GM21717 (cell line): ENCODE data around the gene SLC27A3.
A peak's percentile ranks its signal among the peaks of the same experiment; 100 is the strongest.
"Not testable (repeated sequence)": the region's sequence is repeated elsewhere in the genome, so short reads cannot be mapped to it uniquely, and the experiment has no call there.

Experiments
- ATAC-seq: cut with Tn5 transposase; IDR thresholded peaks from one replicate; pipeline ENCODE4 v1.9.1; 2021; ENCODE audit warnings: mild to moderate bottlenecking, moderate library complexity; ENCODE audit not compliant: unreplicated experiment

Gene SLC27A3

DNA sequence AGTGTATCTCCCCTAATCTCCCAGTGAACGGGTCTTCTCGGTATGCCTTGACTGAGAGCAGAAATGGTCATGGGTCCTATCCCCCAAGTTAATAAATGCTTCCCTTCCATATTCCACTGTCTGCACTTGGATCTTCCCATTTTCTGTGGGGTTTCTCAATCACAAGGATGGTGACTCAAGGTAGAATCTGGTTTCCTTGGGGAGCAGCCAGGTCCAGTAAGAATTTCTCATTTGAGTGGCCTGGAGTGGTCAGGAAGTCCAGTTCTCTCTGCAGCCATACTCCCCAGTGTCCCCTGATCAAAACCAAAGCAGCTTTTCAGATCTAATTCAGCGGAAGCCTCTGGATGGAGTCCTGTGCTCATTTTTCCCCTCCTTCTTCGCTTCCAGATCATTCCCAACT, 14.8 kb upstream of the SLC27A3 start:
- ATAC-seq = no peak

DNA sequence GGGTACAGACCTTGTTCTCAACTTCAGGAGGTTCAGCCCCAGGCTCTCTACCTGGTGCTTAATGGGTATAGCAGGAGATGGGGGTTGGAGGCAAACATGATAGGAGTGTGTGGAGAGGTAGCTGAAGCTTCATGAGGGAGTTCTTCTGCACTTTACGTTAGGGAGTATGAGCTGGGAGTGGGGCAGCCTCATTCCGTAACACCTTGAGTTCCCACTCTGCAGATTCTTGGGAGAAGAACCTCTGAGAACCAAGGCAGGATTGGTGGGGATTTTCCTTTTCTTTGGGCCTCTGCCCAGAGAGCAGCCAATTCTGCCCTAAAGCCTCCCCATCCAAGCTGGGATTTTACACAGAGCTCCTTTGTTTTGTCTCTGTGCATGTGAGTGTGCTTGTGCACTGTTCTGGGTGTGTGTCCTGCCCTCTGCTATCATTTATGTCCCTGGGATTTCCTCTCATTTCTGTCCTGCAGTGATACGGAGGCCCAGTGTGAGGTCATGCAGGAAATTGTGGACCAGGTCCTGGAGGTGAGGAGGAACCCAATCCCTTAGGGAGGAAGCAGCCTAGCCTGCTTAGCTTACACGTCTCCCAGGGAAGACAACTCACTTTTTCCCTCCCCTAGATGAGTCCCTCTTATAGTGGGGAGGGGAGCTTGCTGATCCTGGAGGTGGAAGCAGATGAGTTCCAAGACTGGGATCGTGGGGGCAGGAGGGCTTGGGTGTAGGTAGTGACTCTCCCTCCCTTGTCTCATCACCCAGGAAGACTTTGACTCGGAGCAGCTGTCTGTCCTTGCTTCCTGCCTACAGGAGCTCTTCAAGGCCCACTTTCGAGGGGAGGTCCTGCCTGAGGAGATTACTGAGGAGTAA, 11.6 kb upstream of the SLC27A3 start:
- ATAC-seq = no peak

DNA sequence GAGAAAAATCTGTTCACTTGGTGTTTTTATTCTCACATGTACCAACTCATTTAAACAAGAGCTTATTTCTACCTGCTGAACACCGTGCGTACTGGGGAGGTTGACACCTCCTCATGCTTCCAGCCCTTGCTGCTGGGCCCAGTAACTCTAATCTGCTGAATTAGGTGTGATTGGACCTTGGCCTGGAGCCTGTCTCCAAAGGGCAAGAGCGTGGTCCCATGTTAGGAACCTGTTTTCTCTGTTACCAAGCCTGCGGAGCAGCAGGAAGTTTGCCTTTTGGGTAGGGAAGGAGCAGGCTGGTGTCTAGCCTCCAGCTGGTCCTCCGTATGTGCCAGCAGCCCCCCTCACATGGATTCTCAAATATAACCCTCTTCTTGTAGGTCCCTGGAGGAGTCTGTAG, 10.9 kb upstream of the SLC27A3 start:
- ATAC-seq = no peak

DNA sequence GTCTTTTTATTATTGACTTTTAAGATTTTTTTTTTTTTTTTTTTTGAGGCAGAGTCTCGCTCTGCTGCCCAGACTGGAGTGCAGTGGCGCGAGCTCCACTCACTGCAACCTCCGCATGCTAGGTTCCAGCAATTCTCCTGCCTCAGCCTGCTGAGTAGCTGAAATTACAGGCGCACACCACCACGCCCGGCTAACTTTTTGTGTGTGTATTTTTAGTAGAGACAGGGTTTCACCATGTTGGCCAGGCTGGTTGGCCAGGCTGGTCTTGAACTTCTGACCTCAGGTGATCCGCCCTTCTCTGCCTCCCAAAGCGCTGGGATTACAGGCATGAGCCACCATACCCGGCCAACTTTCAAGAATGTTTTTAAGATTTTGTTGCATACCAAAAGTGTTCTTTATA, 8.5 kb upstream of the SLC27A3 start:
- not testable (repeated sequence) for ATAC-seq

DNA sequence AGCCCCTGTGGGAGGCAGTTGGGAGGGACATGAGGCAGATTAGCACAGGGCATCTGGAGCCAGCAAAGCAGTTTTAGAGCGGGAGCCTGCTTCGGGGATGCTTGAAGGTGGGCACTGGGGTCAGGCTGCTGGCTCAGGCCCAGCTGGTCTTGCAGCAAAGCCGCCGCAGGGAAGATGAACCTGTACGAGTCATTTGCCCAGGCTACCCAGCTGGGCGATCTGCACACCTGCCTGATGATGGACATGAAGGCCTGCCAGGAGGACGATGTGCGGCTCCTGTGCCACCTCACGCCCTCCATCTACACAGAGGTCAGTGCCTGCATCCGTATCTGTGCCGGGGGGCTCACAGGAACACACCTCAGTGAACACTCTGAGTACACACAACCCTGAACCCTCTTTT, 7.7 kb upstream of the SLC27A3 start:
- ATAC-seq = no peak

DNA sequence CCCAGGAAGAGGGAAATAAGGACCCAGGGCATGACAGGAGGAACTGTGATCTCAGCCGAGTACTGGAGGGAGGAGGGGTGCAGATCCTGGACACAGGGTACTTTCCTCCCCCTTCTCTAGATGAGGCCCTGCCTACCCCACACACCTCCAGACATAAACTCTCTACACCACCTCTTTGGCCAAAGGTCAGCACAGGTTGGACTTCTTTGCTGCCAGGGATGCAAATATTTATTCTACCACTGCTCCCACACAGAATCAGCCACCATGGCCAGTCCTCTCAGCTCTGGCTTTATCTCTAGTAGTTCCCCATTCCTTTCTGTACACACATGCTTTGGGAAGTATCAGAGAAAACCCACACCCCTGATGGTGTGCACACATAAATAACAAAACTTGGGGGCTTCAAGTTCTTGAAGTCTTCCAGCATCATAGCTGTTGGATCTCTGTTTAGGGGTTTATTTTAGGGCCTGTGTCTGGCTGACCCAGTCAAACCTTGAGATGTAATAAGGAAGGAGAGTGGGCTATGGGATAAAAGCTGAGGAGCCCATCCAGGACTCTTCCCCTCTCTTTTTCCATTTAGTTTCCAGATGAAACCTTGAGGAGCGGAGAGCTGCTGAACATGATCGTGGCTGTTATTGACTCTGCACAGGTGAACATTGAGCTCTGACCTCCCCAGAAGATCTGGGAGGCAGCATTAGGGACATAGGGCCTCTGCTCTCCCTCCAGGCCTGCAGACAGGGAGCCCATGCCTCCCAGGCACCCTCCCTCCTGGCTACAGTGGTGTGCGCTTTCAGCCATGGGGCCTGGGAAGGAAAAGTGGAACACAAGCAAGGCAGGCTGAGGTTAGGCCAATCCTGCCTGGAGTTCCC, 6.7 kb upstream of the SLC27A3 start:
- ATAC-seq = no peak

DNA sequence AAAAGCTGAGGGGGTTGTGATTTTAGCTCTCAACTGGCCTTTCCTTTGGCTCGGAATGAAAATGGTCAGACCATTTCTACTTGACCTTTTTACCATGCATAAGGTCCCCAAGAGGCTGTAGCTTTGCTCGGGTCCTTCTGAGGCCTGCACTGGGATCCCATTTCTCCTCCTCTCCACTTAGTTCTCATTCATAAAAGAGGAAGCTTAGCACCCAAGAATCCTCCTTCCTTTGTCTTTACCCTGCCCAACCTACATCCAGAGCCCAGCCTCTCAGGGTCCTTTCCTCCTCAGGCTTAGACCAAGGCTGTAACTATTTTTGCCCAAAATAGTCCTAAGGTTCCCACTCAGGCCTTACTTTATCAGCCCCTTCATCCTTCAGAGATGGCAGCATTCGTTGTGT, 6.0 kb upstream of the SLC27A3 start:
- ATAC-seq = no peak

DNA sequence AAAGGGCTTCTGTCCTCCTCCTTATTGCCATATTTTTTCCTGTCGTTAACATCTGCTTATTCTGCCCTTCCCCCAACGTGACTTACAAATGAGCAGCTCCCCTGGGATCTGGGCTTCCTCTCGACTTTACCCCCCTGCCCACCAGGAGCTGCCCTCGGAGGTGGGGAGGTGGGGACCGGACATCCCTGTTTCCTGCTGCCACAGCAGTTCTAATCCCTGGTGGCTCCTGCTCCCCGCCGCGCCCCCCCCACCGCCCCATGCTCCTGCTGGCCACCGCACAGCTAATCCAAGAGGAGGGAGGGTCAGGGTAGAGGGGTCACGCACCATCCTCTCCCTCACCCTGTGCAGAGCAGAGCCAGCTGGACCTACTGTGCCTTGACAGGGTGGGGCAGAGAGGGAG, 4.4 kb upstream of the SLC27A3 start:
- no peak for ATAC-seq

DNA sequence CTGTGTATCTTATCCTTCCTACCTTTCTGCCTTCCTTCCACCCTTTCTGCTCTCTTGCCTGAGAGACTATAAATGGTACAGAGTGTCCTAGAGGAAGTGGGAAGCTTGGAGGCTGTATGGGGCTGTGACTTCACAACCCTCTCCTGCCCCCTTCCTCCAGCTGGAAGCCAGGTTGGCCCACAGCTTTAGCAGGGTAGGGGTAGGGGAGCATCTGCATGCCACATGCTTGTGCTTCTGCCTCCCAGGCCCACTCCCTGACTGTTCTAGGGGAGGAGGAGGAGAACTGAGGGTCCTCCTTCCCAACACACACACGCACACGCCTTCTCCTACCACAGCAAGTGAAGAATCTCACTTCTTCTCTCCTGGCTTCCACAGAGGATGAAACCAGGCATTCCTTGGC, 3.9 kb upstream of the SLC27A3 start:
- ATAC-seq = no peak

DNA sequence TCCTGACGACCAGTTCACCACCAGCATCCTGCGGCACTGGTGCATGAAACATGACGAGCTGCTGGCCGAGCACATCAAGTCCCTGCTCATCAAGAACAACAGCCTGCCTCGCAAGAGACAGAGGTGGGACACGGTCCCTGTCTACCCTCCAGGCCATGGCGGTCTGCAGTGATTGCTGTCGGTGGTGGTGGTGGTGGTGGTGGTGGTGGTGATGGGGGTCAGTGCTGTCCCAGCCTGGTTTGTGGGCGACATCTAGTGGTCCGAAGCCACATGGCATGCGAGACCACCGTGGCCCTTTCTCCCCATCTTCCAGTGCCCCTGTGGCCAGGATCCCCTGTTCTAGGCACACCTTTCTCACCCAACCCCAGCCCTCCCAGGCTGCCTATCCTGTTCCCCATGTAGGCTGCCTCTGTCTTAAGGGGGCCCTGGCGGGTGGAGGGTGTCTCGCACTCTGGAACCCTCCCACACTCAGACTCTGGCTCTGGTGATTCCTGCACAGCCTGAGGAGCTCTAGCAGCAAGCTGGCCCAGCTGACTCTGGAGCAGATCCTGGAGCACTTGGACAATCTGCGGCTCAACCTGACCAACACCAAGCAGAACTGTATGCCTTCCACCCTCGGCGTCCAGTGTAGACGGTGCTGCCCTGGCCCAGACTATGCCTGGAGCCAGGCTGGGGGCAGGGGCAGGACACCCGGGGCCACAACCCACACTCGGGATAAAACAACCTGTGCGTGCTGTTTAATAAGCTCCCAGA, 3.2 kb upstream of the SLC27A3 start:
- ATAC-seq = no peak

DNA sequence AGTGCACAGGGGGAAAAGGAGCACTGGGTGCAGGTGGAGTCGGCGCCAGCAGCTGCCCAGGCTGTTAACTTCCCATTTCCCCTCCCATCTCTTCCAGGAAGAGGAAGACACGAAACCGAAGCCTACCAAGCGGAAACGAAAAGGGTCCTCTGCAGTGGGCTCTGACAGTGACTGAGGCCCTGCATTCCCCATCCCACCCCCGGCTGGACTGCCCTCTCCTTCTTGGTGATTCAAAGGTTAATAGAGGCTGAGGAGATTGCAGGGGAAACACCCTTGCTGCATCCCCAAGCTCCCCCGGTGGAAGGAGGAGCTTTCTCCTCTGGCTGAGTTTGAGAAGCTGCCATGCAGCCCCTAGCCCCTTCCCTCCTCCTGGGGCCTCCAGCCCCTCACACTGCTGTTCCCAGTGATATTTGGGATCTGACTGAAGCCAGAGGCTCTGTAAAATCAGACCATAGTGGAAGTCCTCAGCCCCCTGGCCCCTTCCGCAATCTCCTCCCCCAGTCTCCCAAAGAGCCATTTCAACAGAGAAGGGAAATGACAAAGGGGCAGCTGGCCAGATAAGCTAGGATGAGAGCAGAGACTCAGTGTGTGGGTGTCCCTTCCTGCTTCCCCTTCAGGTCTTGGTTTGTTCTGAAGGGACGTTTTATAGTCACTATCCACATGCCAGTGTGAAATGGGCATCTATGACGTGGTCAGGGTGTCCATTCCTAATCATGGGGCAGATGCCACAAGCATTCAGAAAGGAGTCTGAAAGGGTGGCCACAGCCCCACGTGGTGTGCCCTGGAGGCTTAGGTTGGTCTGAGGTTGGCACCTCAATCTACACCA, 1.9 kb upstream of the SLC27A3 start:
- no peak for ATAC-seq

DNA sequence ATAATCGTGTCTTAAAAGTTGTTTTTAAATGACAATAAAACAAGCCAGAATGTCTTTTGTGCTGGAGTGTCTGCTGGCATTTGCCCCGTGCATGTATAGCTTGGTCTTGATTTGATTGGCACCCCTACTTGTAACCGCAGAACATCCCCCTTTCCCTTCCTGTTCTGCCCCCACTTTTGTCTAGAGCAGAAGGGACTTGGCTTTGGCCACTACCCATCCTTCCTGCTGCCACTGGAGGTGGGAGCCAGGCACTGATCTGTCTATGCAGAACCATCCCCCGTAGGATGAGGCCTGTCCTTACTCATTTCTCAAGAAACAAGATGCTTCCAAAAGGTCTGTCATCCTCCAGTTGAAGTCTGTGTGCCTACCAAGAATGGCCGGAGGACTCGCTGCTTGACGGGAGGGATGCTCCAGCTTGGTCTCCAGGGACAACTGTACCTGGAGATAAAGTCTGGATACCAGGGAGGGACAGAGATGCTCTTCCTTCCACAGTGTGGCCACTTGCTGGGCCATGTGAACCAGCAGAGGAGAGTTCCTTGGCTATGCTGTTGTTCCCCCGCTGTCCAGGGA, 1.1 kb upstream of the SLC27A3 start:
- no peak for ATAC-seq

DNA sequence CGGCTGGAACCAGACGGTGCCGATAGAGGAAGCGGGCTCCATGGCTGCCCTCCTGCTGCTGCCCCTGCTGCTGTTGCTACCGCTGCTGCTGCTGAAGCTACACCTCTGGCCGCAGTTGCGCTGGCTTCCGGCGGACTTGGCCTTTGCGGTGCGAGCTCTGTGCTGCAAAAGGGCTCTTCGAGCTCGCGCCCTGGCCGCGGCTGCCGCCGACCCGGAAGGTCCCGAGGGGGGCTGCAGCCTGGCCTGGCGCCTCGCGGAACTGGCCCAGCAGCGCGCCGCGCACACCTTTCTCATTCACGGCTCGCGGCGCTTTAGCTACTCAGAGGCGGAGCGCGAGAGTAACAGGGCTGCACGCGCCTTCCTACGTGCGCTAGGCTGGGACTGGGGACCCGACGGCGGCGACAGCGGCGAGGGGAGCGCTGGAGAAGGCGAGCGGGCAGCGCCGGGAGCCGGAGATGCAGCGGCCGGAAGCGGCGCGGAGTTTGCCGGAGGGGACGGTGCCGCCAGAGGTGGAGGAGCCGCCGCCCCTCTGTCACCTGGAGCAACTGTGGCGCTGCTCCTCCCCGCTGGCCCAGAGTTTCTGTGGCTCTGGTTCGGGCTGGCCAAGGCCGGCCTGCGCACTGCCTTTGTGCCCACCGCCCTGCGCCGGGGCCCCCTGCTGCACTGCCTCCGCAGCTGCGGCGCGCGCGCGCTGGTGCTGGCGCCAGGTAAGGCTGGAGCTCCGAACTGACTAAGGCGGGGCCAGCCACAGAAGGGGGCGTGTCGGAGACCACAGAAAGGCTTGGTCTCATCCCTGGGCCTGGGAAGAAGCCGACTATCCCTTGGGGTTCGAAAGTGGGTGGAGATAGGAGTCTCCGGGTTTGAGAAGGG, 486 bp downstream of the SLC27A3 start:
- ATAC-seq = peak; percentile 41

DNA sequence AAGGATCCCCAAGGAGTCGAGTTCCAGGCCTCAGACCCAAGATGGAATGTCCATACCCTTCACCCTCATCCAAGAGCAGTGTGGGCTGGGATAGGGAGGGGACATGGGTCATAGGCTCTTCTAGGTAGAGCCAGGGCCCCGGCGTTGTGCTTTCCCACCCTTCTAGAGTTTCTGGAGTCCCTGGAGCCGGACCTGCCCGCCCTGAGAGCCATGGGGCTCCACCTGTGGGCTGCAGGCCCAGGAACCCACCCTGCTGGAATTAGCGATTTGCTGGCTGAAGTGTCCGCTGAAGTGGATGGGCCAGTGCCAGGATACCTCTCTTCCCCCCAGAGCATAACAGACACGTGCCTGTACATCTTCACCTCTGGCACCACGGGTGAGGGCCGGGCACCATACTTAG, 1.1 kb downstream of the SLC27A3 start:
- ATAC-seq = no peak

DNA sequence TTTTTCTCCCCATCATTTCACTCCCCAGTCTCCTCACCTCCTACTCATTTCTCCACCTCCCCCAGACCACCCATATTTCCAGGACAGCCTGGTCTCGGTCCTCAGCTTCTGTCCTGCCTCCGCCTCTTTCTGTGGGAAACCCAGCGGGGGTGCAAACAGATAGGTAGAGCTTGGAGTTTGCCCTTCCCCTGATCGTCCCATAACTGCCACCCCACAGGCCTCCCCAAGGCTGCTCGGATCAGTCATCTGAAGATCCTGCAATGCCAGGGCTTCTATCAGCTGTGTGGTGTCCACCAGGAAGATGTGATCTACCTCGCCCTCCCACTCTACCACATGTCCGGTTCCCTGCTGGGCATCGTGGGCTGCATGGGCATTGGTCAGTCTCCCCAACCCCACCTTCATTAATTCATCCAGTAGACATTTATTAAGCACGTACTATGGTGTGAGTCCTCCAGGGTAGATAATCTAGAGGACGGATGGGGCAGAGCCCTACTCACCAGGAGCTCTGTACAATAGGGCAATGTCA, 1.7 kb downstream of the SLC27A3 start:
- no peak for ATAC-seq

DNA sequence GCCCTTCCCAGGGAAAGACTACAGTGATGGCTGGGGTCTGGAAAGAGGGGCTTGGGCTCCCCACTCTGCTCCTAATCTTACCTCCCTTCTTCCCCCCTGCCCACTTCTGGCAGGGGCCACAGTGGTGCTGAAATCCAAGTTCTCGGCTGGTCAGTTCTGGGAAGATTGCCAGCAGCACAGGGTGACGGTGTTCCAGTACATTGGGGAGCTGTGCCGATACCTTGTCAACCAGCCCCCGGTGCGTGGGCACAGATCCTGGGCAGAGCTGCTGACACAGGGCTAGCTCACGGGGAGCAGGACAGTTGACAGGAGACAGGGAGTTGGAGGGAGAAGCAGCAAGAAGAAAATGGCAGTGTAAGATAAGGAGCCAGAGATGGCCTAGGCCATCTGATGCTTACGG, 2.4 kb downstream of the SLC27A3 start:
- no peak for ATAC-seq

DNA sequence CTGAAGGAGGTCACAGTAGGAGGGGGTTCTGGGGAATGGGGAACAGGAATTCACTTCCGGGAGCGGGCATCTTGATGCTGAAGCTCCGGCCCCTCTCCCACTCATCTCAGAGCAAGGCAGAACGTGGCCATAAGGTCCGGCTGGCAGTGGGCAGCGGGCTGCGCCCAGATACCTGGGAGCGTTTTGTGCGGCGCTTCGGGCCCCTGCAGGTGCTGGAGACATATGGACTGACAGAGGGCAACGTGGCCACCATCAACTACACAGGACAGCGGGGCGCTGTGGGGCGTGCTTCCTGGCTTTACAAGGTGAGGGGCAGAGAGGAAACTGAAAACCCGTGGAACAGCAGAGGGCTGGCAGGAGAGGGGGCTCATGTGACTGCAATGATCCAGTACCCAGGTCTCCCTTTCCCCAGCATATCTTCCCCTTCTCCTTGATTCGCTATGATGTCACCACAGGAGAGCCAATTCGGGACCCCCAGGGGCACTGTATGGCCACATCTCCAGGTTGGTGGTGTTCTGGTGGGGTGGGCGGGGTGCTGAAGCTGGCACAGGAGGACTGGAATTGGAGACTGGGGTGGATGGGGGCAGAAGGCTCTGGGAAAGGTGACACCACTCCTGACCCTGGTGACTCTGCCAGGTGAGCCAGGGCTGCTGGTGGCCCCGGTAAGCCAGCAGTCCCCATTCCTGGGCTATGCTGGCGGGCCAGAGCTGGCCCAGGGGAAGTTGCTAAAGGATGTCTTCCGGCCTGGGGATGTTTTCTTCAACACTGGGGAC, 3.0 kb downstream of the SLC27A3 start:
- no peak for ATAC-seq

DNA sequence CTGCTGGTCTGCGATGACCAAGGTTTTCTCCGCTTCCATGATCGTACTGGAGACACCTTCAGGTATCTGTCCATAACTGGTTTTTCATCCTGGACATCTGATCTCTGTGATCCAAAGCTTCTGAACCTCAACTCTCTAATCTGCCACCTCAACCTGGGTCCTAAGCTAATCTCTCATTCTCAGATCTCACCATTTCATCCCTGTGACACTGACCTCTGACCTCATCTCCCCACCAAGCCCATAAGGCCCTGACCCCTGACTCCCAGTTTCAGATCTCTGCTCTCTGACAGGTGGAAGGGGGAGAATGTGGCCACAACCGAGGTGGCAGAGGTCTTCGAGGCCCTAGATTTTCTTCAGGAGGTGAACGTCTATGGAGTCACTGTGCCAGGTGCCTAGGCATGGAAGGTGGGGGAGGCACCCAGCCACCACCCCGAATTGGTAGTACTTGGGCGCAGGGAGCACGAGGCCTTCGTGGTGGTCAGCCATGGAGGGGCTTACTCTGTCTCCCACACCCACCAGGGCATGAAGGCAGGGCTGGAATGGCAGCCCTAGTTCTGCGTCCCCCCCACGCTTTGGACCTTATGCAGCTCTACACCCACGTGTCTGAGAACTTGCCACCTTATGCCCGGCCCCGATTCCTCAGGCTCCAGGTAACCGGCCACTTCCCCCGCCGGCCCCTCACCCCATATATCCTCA, 3.8 kb downstream of the SLC27A3 start:
- no peak for ATAC-seq
